ENCODE results near the gene JTB. TPM values are rescaled to one million over a fixed set of nuclear protein-coding genes. Genes with fewer than 3 reads are reported as not detected.

The JTB gene
- total and polyA plus RNA-seq, 9 of the 15 experiments (the other 6 are each of a cell fraction or from before 2014, with no cell fraction given): 24.7 to 308 (median 151) TPM

GRCh38 chr1:153963030-153963849, 14.2 kb downstream of the JTB start, which contains the start of gene SLC39A1 (continued):
- TF ChIP-seq L3MBTL2 (IDR thresholded peaks at IDR 0.05) (peak; percentile 72), MAZ (CRISPR knock-in tag; conservative IDR thresholded peaks at IDR 0.05 in 1 of 2, IDR thresholded peaks at IDR 0.05 in 1 of 2) (peak; percentile 63; a peak in 2 of 4 replicates), RBFOX2 (IDR thresholded peaks at IDR 0.05; ENCODE audit: low read depth, low read length) (peak; percentile 87), ZNF232 (CRISPR knock-in tag; IDR thresholded peaks at IDR 0.05) (no peak), PRDM10 (IDR thresholded peaks at IDR 0.05; ENCODE audit: partially characterized antibody) (peak; percentile 12), NR2C2 (CRISPR knock-in tag; IDR thresholded peaks at IDR 0.05) (no peak), NR2C2 (tag; IDR thresholded peaks at IDR 0.05) (peak; percentile 43; the same call in 1 of the 2 replicates), ELF1 (tag; IDR thresholded peaks at IDR 0.05) (0 out of 2 replicates have a peak, but pooled peaks have one; percentile 26)
